ENCODE results near the gene HMGCS2. TPM values are rescaled to one million over a fixed set of nuclear protein-coding genes. Genes with fewer than 3 reads are reported as not detected.

HMGCS2 gene
- polyA plus RNA-seq, 1 of the 3 experiments (the other 2 are of a cell fraction), result not detected

- no peaks in the 10 kb centered on the region for H3K9me3 ChIP-seq
- H3K4me1 ChIP-seq (ENCODE audit: control insufficient read depth in 1 of 2, insufficient read depth in 2 of 2, low read depth in 1 of 2, low read length in 1 of 2), result no peaks in the 10 kb centered on the region; a peak in 1 of 4 replicates
- H3F3A ChIP-seq (replicated peaks; ENCODE audit: insufficient read depth), result no peaks in the 10 kb centered on the region
- H4K20me1 ChIP-seq (ENCODE audit: insufficient read depth), result no peaks in the 10 kb centered on the region
- H3K27ac ChIP-seq (ENCODE audit: low read depth in 2 of 2, low read length in 1 of 2), result no peak overlapping the region
- 56% methylated on average over 3 of the region's 3 CpGs for whole genome bisulfite sequencing (ENCODE audit: low lambda C conversion rate)
- H3K36me3 ChIP-seq (replicated peaks in 1 of 2; ENCODE audit: control insufficient read depth in 1 of 2, insufficient read depth in 2 of 2, low read length in 1 of 2), result no peaks in the 10 kb centered on the region
- ChIA-PET POLR2A (no interaction called here), CTCF (interaction anchor here (2.2 kb wide), 1 partner anchor 51 kb away, joined by 10 read pairs; no protein-coding TSS in a partner anchor)
- no peak overlapping the region for H3K9ac ChIP-seq
- no peak overlapping the region for H3K4me2 ChIP-seq
- no peak for TF ChIP-seq IRF3 (IDR thresholded peaks at IDR 0.05; ENCODE audit: low read depth, low read length)
- no peak for TF ChIP-seq RXRA (IDR thresholded peaks at IDR 0.05; ENCODE audit: borderline replicate concordance, low read depth)
- TF ChIP-seq SMC3 (IDR thresholded peaks at IDR 0.05; ENCODE audit: low read depth, low read length), result no peak
- TF ChIP-seq POLR2AphosphoS5 (IDR thresholded peaks at IDR 0.05; ENCODE audit: low read depth, low read length), result no peak
- TF ChIP-seq YY1 (IDR thresholded peaks at IDR 0.05; ENCODE audit: low read depth), result no peak
- TF ChIP-seq USF2 (IDR thresholded peaks at IDR 0.05; ENCODE audit: borderline replicate concordance, low read depth, low read length), result no peak
- no peak for TF ChIP-seq USF1 (IDR thresholded peaks at IDR 0.05; ENCODE audit: borderline replicate concordance, low read depth)
- no peak for TF ChIP-seq REST (IDR thresholded peaks at IDR 0.05; ENCODE audit: low read depth, low read length)
- TF ChIP-seq FOSL2 (IDR thresholded peaks at IDR 0.05; ENCODE audit: borderline replicate concordance, low read depth), result no peak
- TF ChIP-seq NRF1 (IDR thresholded peaks at IDR 0.05; ENCODE audit: low read depth, low read length), result no peak
- TF ChIP-seq TAF1 (IDR thresholded peaks at IDR 0.05; ENCODE audit: borderline replicate concordance, low read depth, low read length), result no peak
- no peak for DNase-seq
- no peak overlapping the region for H2AFZ ChIP-seq (ENCODE audit: low read depth)
- H3K9me2 ChIP-seq, result no peaks in the 10 kb centered on the region
- H3K4me3 ChIP-seq (ENCODE audit: low read depth in 2 of 2, low read length in 1 of 2), result no peak overlapping the region
- H3K27me3 ChIP-seq (ENCODE audit: insufficient read depth), result no peaks in the 10 kb centered on the region
- H3K79me2 ChIP-seq (ENCODE audit: insufficient read depth), result no peaks in the 10 kb centered on the region
Measured at GRCh38 chr1:119794876-119795240, 26.2 kb upstream of the HMGCS2 start.

All from SK-N-SH (cell line).